BJ (cell line): ENCODE results near the gene SECISBP2L. TPM values are rescaled to one million over a fixed set of nuclear protein-coding genes. Genes with fewer than 3 reads are reported as not detected.

Experiments used
- CTCF ChIA-PET: fragments of 350-600 bp; formaldehyde crosslinking; extraction: SDS; loops from one replicate; lab custom pipeline; 2021; ENCODE audit warnings: antibody characterized with exemption, inconsistent platforms; lab: Yijun Ruan, JAX
- POLR2A ChIA-PET: fragments of 300-600 bp; sonication (Branson Sonifier 250); formaldehyde crosslinking; extraction: SDS; loops from one replicate; lab custom pipeline; 2021; ENCODE audit warnings: antibody characterized with exemption; lab: Charles Lee
- DNase-seq: peaks from one replicate; pipeline ENCODE4 v3.0.0-alpha.2; 2011; ENCODE audit warnings: low read depth
- H3K27me3 ChIP-seq: 2 replicates; pipeline ENCODE4 v1.6.0; 2011; ENCODE audit warnings: low read length; ENCODE audit not compliant: control insufficient read depth, insufficient read depth
- H3K36me3 ChIP-seq: 2 replicates; pipeline ENCODE4 v1.5.1; 2011; ENCODE audit warnings: low read length; ENCODE audit not compliant: control insufficient read depth, insufficient read depth
- H3K4me3 ChIP-seq: 2 replicates; pipeline ENCODE4 v1.5.1; 2011; ENCODE audit warnings: low read depth, mild to moderate bottlenecking, control low read depth, low read length
- polyA plus RNA-seq: library from polyadenylated mRNA; depleted of rRNA; stranded (reverse); fragments of >200 nt; gene quantifications from 2 replicates; pipeline ENCODE4 v1.2.3, GENCODE V29; 2011
- TF ChIP-seq, protein P1 (sequence below): IDR thresholded peaks from 2 replicates; pipeline ENCODE4 v1.5.1; 2011; ENCODE audit warnings: low read depth, mild to moderate bottlenecking, control low read depth, inconsistent platforms, low read length, moderate library complexity; ENCODE audit not compliant: insufficient read depth

Gene SECISBP2L
- polyA plus RNA-seq, 1 experiment = 23.8 TPM

- no peaks in the 10 kb centered on the region for H3K27me3 ChIP-seq
- TF ChIP-seq, protein P1, sequence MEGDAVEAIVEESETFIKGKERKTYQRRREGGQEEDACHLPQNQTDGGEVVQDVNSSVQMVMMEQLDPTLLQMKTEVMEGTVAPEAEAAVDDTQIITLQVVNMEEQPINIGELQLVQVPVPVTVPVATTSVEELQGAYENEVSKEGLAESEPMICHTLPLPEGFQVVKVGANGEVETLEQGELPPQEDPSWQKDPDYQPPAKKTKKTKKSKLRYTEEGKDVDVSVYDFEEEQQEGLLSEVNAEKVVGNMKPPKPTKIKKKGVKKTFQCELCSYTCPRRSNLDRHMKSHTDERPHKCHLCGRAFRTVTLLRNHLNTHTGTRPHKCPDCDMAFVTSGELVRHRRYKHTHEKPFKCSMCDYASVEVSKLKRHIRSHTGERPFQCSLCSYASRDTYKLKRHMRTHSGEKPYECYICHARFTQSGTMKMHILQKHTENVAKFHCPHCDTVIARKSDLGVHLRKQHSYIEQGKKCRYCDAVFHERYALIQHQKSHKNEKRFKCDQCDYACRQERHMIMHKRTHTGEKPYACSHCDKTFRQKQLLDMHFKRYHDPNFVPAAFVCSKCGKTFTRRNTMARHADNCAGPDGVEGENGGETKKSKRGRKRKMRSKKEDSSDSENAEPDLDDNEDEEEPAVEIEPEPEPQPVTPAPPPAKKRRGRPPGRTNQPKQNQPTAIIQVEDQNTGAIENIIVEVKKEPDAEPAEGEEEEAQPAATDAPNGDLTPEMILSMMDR = no peak
- no peak overlapping the region for H3K4me3 ChIP-seq
- no peak for DNase-seq
- peaks cover 6% of the 10 kb centered on the region for H3K36me3 ChIP-seq
- ChIA-PET POLR2A (no interaction called here), CTCF (no interaction called here)
These were observed 46.9 kb downstream of the SECISBP2L start for GRCh38 chr15:48999314-48999713.

- Histone ChIP-seq H3K4me3 (no peak overlapping the region), H3K27me3 (no peaks in the 10 kb centered on the region), H3K36me3 (peaks cover 9% of the 10 kb centered on the region)
- DNase-seq = no peak
- ChIA-PET POLR2A (no interaction called here), CTCF (no interaction called here)
- TF ChIP-seq, protein P1 = no peak
These were observed 50.0 kb downstream of the SECISBP2L start for GRCh38 chr15:48996276-48996675.

GRCh38 chr15:48993380-48993779, 52.9 kb downstream of the SECISBP2L start:
- ChIA-PET CTCF (interaction anchor here (0.6 to 1.3 kb wide), 3 partner anchors 11 to 393 kb away, joined by 3 to 4 read pairs (median 3); no protein-coding TSS in a partner anchor), POLR2A (interaction anchor here (0.6 kb wide), 1 partner anchor 9 kb away, joined by 4 read pairs; no protein-coding TSS in a partner anchor)
- H3K36me3 ChIP-seq = peaks cover 4% of the 10 kb centered on the region
- no peak overlapping the region for H3K4me3 ChIP-seq
- H3K27me3 ChIP-seq = no peaks in the 10 kb centered on the region
- DNase-seq = no peak
- TF ChIP-seq, protein P1 = no peak

- CTCF ChIA-PET = no interaction called here
- H3K27me3 ChIP-seq = no peaks in the 10 kb centered on the region
- TF ChIP-seq, protein P1 = no peak
- H3K36me3 ChIP-seq = peaks cover 4% of the 10 kb centered on the region
- no peak for DNase-seq
- POLR2A ChIA-PET = no interaction called here
- no peak overlapping the region for H3K4me3 ChIP-seq
These were observed 53.7 kb downstream of the SECISBP2L start for GRCh38 chr15:48992545-48992944.

GRCh38 chr15:48992096-48992495, 54.1 kb downstream of the SECISBP2L start:
- ChIA-PET POLR2A (no interaction called here), CTCF (interaction anchor here (0.8 kb wide), 1 partner anchor 16 kb away, joined by 3 read pairs; no protein-coding TSS in a partner anchor)

More at GRCh38 chr15:48992096-48992495, 54.1 kb downstream of the SECISBP2L start:
- H3K36me3 ChIP-seq = peaks cover 4% of the 10 kb centered on the region
- no peak overlapping the region for H3K4me3 ChIP-seq
- TF ChIP-seq, protein P1 = no peak
- H3K27me3 ChIP-seq = no peaks in the 10 kb centered on the region
- DNase-seq = no peak
